Ovary (tissue), 9 donors: ENCODE results near the gene EPHB1. TPM values are rescaled to one million over a fixed set of nuclear protein-coding genes. Genes with fewer than 3 reads are reported as not detected.

ENCODE experiments used
- DNase-seq, 5 donors: peaks; one replicate each; pipeline ENCODE4 v3.0.0-alpha.2; 2019 to 2020
- H3K27ac ChIP-seq, 2 donors: fragments of 200-600 bp; one replicate each; pipeline versions ENCODE4 v1.5.1 to v1.8.0; 2019 to 2022
- H3K27me3 ChIP-seq: fragments of 200-600 bp; one replicate; pipeline ENCODE4 v1.8.0; 2022
- H3K36me3 ChIP-seq: fragments of 200-600 bp; sonication (generic); one replicate; pipeline ENCODE4 v1.5.1; 2019
- H3K4me1 ChIP-seq: one replicate; pipeline ENCODE4 v1.8.1; 2013; ENCODE audit warnings: mild to moderate bottlenecking, moderate library complexity; ENCODE audit not compliant: insufficient read depth
- H3K4me3 ChIP-seq: fragments of 200-600 bp; sonication (generic); one replicate; pipeline ENCODE4 v1.5.1; 2017
- H3K9me3 ChIP-seq, 2 donors: fragments of 200-600 bp in 1 of 2; sonication (generic) in 1 of 2; one replicate each; pipeline versions ENCODE4 v1.5.1 to v1.8.1; 2013 to 2019; ENCODE audit warnings: mild to moderate bottlenecking in 1 of 2, moderate library complexity in 1 of 2
- EP300 ChIP-seq: sonication (generic); formaldehyde crosslinking; IDR thresholded peaks from one replicate; pipeline ENCODE4 v1.6.1; 2017; ENCODE audit warnings: antibody characterized with exemption
- POLR2A ChIP-seq: fragments of 450-650 bp; IDR thresholded peaks from one replicate; pipeline ENCODE4 v1.6.1; 2017; ENCODE audit warnings: antibody characterized with exemption, mild to moderate bottlenecking, moderate library complexity
- WGBS, 3 donors: extraction: QIAGEN DNeasy Blood & Tissue Kit in 1 of 3; methylation state at CpG; one replicate each; pipeline versions ENCODE4 v1.1.5 to v1.1.7; 2013 to 2017; 5-methylcytosine and 5-hydroxymethylcytosine counted together
- intact Hi-C, 4 donors: fragments of 100-400 bp; cut with DNase I; formaldehyde crosslinking; loops; one replicate each; pipeline versions ENCODE4 v1.11.0 to v1.15.1; 2022 to 2023
- polyA plus RNA-seq, 2 donors: library from polyadenylated mRNA; stranded (reverse); fragments of 200-250 nt in 1 of 2; fragments of 350-450 nt in 1 of 2; fragmentation: Illumina TruSeq in 1 of 2; extraction: RNeasy Lipid Tissue Mini Kit (QIAGEN cat#74804) in 1 of 2; gene quantifications; one replicate each; pipeline ENCODE4 v1.2.3, GENCODE V29; 2013 to 2014
- total RNA-seq, 7 donors: library from RNA; depleted of rRNA in 2 of 7; stranded (reverse); fragments of >200 nt in 2 of 7; fragmentation: NEBNext Ultra II Directional in 3 of 7; extraction: Animal tissue kit (Norgen Biotek cat#: 25700) in 3 of 7; gene quantifications; one replicate each; pipeline versions ENCODE4 v1.1.0 to v1.2.4, GENCODE V29; 2016 to 2023
- TF ChIP-seq, protein P1 (sequence below), 3 donors: fragments of 450-650 bp in 2 of 3; fragments of 200-600 bp in 1 of 3; IDR thresholded peaks; one replicate each; pipeline versions ENCODE4 v1.5.1 to v1.8.0; 2016 to 2022; ENCODE audit warnings: antibody characterized with exemption in 3 of 3, mild to moderate bottlenecking in 1 of 3
- donor health status: DM: no; HTN: no; CAD: no; lungs with moderate emphysema.
- donor health status: DM: no; HTN: no; CAD: no.
- donor health status: Bipolar disorder and iron deficiency.
- donor health status: DM: yes; HTN: yes; CAD: no.
- donor health status: DM: no; HTN: no; CAD: no.
- donor health status: DM: yes; HTN: yes; CAD: no.

Gene EPHB1
- total and polyA plus RNA-seq, 9 donors = 0.25 to 2.7 (median 1.0) TPM

DNA sequence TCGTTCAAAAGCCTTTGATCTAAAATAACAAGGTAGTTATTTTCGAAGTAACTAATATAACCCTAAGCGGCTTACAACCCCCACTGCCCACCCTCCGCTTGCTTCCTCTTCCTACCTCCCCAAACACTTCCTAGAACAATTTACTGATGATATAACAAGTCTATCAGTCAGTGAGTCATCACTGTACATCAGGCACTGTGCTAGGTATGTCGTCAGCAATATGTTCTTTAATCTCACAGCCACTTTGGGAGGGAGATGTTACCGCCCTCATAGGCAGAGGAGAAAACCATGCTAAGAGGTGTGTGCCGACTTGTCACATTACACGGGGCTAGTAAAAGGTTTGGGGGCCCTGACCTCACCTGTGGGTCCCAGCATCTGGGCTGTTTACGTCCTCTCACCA, 381.8 kb downstream of the EPHB1 start:
- TF ChIP-seq EP300 = no peak
- TF ChIP-seq, protein P1, sequence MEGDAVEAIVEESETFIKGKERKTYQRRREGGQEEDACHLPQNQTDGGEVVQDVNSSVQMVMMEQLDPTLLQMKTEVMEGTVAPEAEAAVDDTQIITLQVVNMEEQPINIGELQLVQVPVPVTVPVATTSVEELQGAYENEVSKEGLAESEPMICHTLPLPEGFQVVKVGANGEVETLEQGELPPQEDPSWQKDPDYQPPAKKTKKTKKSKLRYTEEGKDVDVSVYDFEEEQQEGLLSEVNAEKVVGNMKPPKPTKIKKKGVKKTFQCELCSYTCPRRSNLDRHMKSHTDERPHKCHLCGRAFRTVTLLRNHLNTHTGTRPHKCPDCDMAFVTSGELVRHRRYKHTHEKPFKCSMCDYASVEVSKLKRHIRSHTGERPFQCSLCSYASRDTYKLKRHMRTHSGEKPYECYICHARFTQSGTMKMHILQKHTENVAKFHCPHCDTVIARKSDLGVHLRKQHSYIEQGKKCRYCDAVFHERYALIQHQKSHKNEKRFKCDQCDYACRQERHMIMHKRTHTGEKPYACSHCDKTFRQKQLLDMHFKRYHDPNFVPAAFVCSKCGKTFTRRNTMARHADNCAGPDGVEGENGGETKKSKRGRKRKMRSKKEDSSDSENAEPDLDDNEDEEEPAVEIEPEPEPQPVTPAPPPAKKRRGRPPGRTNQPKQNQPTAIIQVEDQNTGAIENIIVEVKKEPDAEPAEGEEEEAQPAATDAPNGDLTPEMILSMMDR (IDR thresholded peaks at IDR 0.05) = no peak
- no peak for TF ChIP-seq POLR2A
- Histone ChIP-seq H3K4me1 (no peaks in the 10 kb centered on the region), H3K4me3 (no peak overlapping the region), H3K27ac (no peak overlapping the region), H3K36me3 (no peaks in the 10 kb centered on the region), H3K27me3 (no peaks in the 10 kb centered on the region), H3K9me3 (no peaks in the 10 kb centered on the region)
- WGBS, 3 donors = 50 to 76% (median 63%) methylated on average over 9 of the region's 9 CpGs
- no peak for DNase-seq
- intact Hi-C loops = no loop called here

GRCh38 chr3:135178566-135178965, 383.5 kb downstream of the EPHB1 start:
- Histone ChIP-seq H3K4me3 (no peak overlapping the region), H3K27me3 (no peaks in the 10 kb centered on the region), H3K4me1 (no peaks in the 10 kb centered on the region), H3K27ac (no peak overlapping the region), H3K9me3 (no peaks in the 10 kb centered on the region), H3K36me3 (no peaks in the 10 kb centered on the region)
- intact Hi-C loops = no loop called here
- TF ChIP-seq, protein P1 (IDR thresholded peaks at IDR 0.05) = no peak
- DNase-seq = no peak
- WGBS, 3 donors = 85 to 93% (median 90%) methylated on average over 2 of the region's 2 CpGs

- H3K4me3 ChIP-seq = no peak overlapping the region
- H3K4me1 ChIP-seq = no peaks in the 10 kb centered on the region
- no peaks in the 10 kb centered on the region for H3K9me3 ChIP-seq
- TF ChIP-seq EP300 = no peak
- TF ChIP-seq, protein P1 (IDR thresholded peaks at IDR 0.05) = no peak
- TF ChIP-seq POLR2A = no peak
- H3K36me3 ChIP-seq = no peaks in the 10 kb centered on the region
- no peak overlapping the region for H3K27ac ChIP-seq
- intact Hi-C loops = no loop called here
- no peaks in the 10 kb centered on the region for H3K27me3 ChIP-seq
- 40 to 45% (median 42%) methylated on average over 3 of the region's 3 CpGs for WGBS, 3 donors
- DNase-seq = no peak
Measured at GRCh38 chr3:135181408-135181807, 386.3 kb downstream of the EPHB1 start.

- no peaks in the 10 kb centered on the region for H3K27me3 ChIP-seq
- no peak overlapping the region for H3K27ac ChIP-seq
- H3K36me3 ChIP-seq = no peaks in the 10 kb centered on the region
- intact Hi-C loops = no loop called here
- TF ChIP-seq EP300 = no peak
- no peak for TF ChIP-seq POLR2A
- TF ChIP-seq, protein P1 (IDR thresholded peaks at IDR 0.05) = no peak
- H3K4me3 ChIP-seq = no peak overlapping the region
- no peaks in the 10 kb centered on the region for H3K4me1 ChIP-seq
- H3K9me3 ChIP-seq = no peaks in the 10 kb centered on the region
- DNase-seq = no peak
- WGBS, 3 donors = 42 to 59% (median 42%) methylated on average over 3 of the region's 3 CpGs
Measured at GRCh38 chr3:135182364-135182998, 387.4 kb downstream of the EPHB1 start.
